SK-N-SH (cell line): ENCODE data around the gene RNF151. TPM values are rescaled to one million over a fixed set of nuclear protein-coding genes. Genes with fewer than 3 reads are reported as not detected.

Experiments used
- CTCF ChIA-PET: fragments of 300-600, 350-600 bp; formaldehyde crosslinking; extraction: SDS; loops from one replicate; lab custom pipeline; 2021; lab: Yijun Ruan, JAX
- POLR2A ChIA-PET: fragments of 350-600 bp; sonication (Branson Sonifier 250); formaldehyde crosslinking; extraction: SDS; loops from one replicate; lab custom pipeline; 2020; ENCODE audit warnings: antibody characterized with exemption, inconsistent platforms; lab: Yijun Ruan, JAX
- DNase-seq: peaks from one replicate; pipeline ENCODE4 v3.0.0; 2012
- H2AFZ ChIP-seq: fragments of 200-600 bp; sonication (generic); 2 replicates; pipeline ENCODE4 v1.8.1; 2016; ENCODE audit warnings: antibody characterized with exemption, mild to moderate bottlenecking, low read depth
- H3F3A ChIP-seq: fragments of 200-600 bp; sonication (generic); replicated peaks from 2 replicates; pipeline ENCODE3; 2016; ENCODE audit warnings: antibody characterized with exemption, mild to moderate bottlenecking; ENCODE audit not compliant: insufficient read depth
- H3K27ac ChIP-seq, 2 experiments: fragments of 200-500 bp in 1 of 2; fragments of 200-600 bp in 1 of 2; sonication (Bioruptor generic) in 1 of 2; sonication (generic), shearing (Covaris generic) in 1 of 2; 2 replicates each; pipeline versions ENCODE4 v1.5.1 to v1.6.1; 2014 to 2016; ENCODE audit warnings: low read depth in 2 of 2, inconsistent platforms in 1 of 2, low read length in 1 of 2, mild to moderate bottlenecking in 1 of 2, mixed read lengths in 1 of 2
- H3K27me3 ChIP-seq: fragments of 200-600 bp; sonication (generic), shearing (Covaris generic); 2 replicates; pipeline ENCODE4 v1.6.1; 2016; ENCODE audit warnings: mixed run types; ENCODE audit not compliant: insufficient read depth
- H3K36me3 ChIP-seq, 2 experiments: fragments of 200-500 bp in 1 of 2; fragments of 200-600 bp in 1 of 2; sonication (Bioruptor generic) in 1 of 2; sonication (generic) in 1 of 2; replicated peaks in 1 of 2; 2 replicates each; pipeline versions ENCODE3 to v1.5.1; 2014 to 2016; ENCODE audit warnings: low read length in 1 of 2, mild to moderate bottlenecking in 1 of 2; ENCODE audit not compliant: insufficient read depth in 2 of 2, control insufficient read depth in 1 of 2
- H3K4me1 ChIP-seq, 2 experiments: fragments of 200-500 bp in 1 of 2; fragments of 200-600 bp in 1 of 2; sonication (Bioruptor generic) in 1 of 2; sonication (generic), shearing (Covaris generic) in 1 of 2; 2 replicates each; pipeline versions ENCODE4 v1.5.1 to v1.6.1; 2014 to 2016; ENCODE audit warnings: low read depth in 1 of 2, low read length in 1 of 2, mixed run types in 1 of 2; ENCODE audit not compliant: insufficient read depth in 2 of 2, control insufficient read depth in 1 of 2
- H3K4me2 ChIP-seq: fragments of 200-600 bp; sonication (generic), shearing (Covaris generic); 2 replicates; pipeline ENCODE4 v1.6.1; 2017; ENCODE audit warnings: mixed run types
- H3K4me3 ChIP-seq, 2 experiments: fragments of 200-500 bp in 1 of 2; fragments of 200-600 bp in 1 of 2; sonication (Bioruptor generic) in 1 of 2; sonication (generic), shearing (Covaris generic) in 1 of 2; 2 replicates each; pipeline versions ENCODE4 v1.5.1 to v1.8.1; 2014 to 2016; ENCODE audit warnings: low read depth in 2 of 2, inconsistent platforms in 1 of 2, low read length in 1 of 2, mild to moderate bottlenecking in 1 of 2, mixed read lengths in 1 of 2, moderate library complexity in 1 of 2
- H3K79me2 ChIP-seq: fragments of 200-600 bp; sonication (generic); 2 replicates; pipeline ENCODE4 v1.8.1; 2017; ENCODE audit warnings: mild to moderate bottlenecking; ENCODE audit not compliant: insufficient read depth
- H3K9ac ChIP-seq: fragments of 200-600 bp; sonication (generic); 2 replicates; pipeline ENCODE4 v1.6.1; 2017; ENCODE audit warnings: mixed run types
- H3K9me2 ChIP-seq: fragments of 200-600 bp; sonication (generic); 2 replicates; pipeline ENCODE4 v1.6.1; 2017; ENCODE audit warnings: mixed run types
- H3K9me3 ChIP-seq: fragments of 200-600 bp; sonication (generic); 2 replicates; pipeline ENCODE4 v1.6.1; 2017; ENCODE audit warnings: mixed run types, mild to moderate bottlenecking, moderate library complexity
- H4K20me1 ChIP-seq: fragments of 200-600 bp; sonication (generic); 2 replicates; pipeline ENCODE4 v1.6.1; 2017; ENCODE audit warnings: mild to moderate bottlenecking, mixed run types; ENCODE audit not compliant: insufficient read depth
- CTCF ChIP-seq: fragments of 200-600 bp; sonication (generic); IDR thresholded peaks from 2 replicates; pipeline ENCODE4 v1.6.1; 2017; ENCODE audit warnings: antibody characterized with exemption, mild to moderate bottlenecking, moderate library complexity
- EP300 ChIP-seq, 2 experiments: IDR thresholded peaks; 2 replicates each; pipeline versions ENCODE4 v1.4.0 to v1.6.1; 2012; ENCODE audit warnings: borderline replicate concordance in 1 of 2, low read depth in 1 of 2, low read length in 1 of 2
- EZH2phosphoT487 ChIP-seq: fragments of 200-600 bp; sonication (generic); IDR thresholded peaks from 2 replicates; pipeline ENCODE4 v1.6.1; 2017; ENCODE audit warnings: low read depth, mixed run types, mild to moderate bottlenecking, antibody characterized with exemption, moderate library complexity, borderline replicate concordance
- FOSL2 ChIP-seq: IDR thresholded peaks from 2 replicates; pipeline ENCODE4 v1.4.0; 2012; ENCODE audit warnings: low read depth, mild to moderate bottlenecking, moderate library complexity, borderline replicate concordance
- FOXJ3 ChIP-seq: sonication (generic); formaldehyde crosslinking; IDR thresholded peaks from 2 replicates; pipeline ENCODE4 v1.5.1; 2020; ENCODE audit warnings: mild to moderate bottlenecking, missing genetic modification reagents
- GABPA ChIP-seq: IDR thresholded peaks from 2 replicates; pipeline ENCODE4 v1.4.0; 2012; ENCODE audit warnings: low read depth, mild to moderate bottlenecking
- GATA2 ChIP-seq: sonication (generic); formaldehyde crosslinking; IDR thresholded peaks from 2 replicates; pipeline ENCODE4 v1.5.0; 2020; ENCODE audit warnings: mild to moderate bottlenecking, missing genetic modification reagents
- JUND ChIP-seq: IDR thresholded peaks from 2 replicates; pipeline ENCODE4 v1.4.0; 2012
- MEF2A ChIP-seq: IDR thresholded peaks from 2 replicates; pipeline ENCODE4 v1.4.0; 2012; ENCODE audit warnings: low read depth, borderline replicate concordance
- NFIC ChIP-seq: IDR thresholded peaks from 2 replicates; pipeline ENCODE4 v1.4.0; 2012; ENCODE audit warnings: borderline replicate concordance
- NRF1 ChIP-seq: IDR thresholded peaks from 2 replicates; pipeline ENCODE4 v1.6.1; 2012; ENCODE audit warnings: low read depth, mild to moderate bottlenecking, low read length
- POLR2AphosphoS5 ChIP-seq: IDR thresholded peaks from 2 replicates; pipeline ENCODE4 v1.6.1; 2012; ENCODE audit warnings: low read depth, low read length
- RCOR1 ChIP-seq: fragments of 150-350 bp; IDR thresholded peaks from 2 replicates; pipeline ENCODE4 v1.6.1; 2017; ENCODE audit warnings: antibody characterized with exemption, low read length
- RXRA ChIP-seq: IDR thresholded peaks from 2 replicates; pipeline ENCODE4 v1.4.0; 2012; ENCODE audit warnings: low read depth, mild to moderate bottlenecking, borderline replicate concordance
- SIN3A ChIP-seq: IDR thresholded peaks from 2 replicates; pipeline ENCODE4 v1.6.1; 2012; ENCODE audit warnings: low read depth, mild to moderate bottlenecking, low read length, moderate library complexity, borderline replicate concordance
- TAF1 ChIP-seq: IDR thresholded peaks from 2 replicates; pipeline ENCODE4 v1.6.1; 2012; ENCODE audit warnings: low read depth, mild to moderate bottlenecking, low read length, moderate library complexity, borderline replicate concordance
- TEAD4 ChIP-seq: IDR thresholded peaks from 2 replicates; pipeline ENCODE4 v1.4.0; 2012; ENCODE audit warnings: mild to moderate bottlenecking, borderline replicate concordance; ENCODE audit not compliant: insufficient read depth
- YY1 ChIP-seq: IDR thresholded peaks from 2 replicates; pipeline ENCODE4 v1.4.0; 2012; ENCODE audit warnings: low read depth, mild to moderate bottlenecking
- WGBS: methylation state at CpG from one replicate; pipeline ENCODE4 v1.1.6; 2017; ENCODE audit warnings: low lambda C conversion rate; 5-methylcytosine and 5-hydroxymethylcytosine counted together
- polyA plus RNA-seq, 3 experiments: library from polyadenylated mRNA; depleted of rRNA; stranded (reverse); fragments of >200 nt; gene quantifications; 2 replicates each; pipeline ENCODE4 v1.2.3, GENCODE V29; 2012
- TF ChIP-seq, protein P1 (sequence below): IDR thresholded peaks from 2 replicates; pipeline ENCODE4 v1.4.0; 2012; ENCODE audit warnings: low read depth, borderline replicate concordance

The RNF151 gene
- polyA plus RNA-seq, 1 of the 3 experiments (the other 2 are of a cell fraction), result 0.07 TPM

DNA sequence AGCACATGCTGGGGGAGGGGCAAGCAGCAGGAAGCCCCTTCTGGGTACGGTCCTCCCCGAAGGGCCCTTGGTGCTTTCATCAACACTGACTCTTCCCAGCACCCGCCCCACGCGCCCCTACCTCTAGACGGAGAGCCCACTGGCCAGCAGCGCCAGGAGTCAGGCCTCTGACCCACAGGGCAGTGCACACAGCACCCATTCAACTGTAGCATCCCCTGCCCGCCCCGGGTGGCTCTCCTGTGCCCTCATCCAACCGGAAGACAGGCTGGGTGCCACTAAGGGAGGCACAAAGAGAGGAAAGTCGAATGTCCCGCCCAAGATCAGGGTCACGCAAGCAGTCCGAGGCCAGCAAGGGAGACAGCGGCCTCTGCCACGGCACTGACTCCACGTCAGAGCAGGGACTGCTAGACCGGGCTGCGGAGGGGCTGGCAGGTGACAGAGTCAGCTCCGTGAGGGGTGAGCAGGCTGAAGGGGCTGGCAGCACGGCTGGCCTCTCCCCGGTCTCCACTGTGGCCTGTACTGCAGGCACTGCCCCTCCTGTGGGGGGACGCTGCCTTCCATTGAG lies 33.5 kb upstream of the RNF151 start:
- POLR2A ChIA-PET, result interaction anchor here (1.3 kb wide), 1 partner anchor 10 kb away, joined by 11 read pairs; the partner anchor contains the start of gene MSRB1
- Histone ChIP-seq H3K9me3 (no peaks in the 10 kb centered on the region), H3K4me1 (peaks cover 0 to 17% of the 10 kb centered on the region in 2 experiments; a peak in 1 of 4 replicates), H3K27ac (peak overlapping the region in 1 of 2 experiments; percentile 54; a peak in 1 of 4 replicates), H3K27me3 (no peaks in the 10 kb centered on the region), H3K36me3 (peaks cover 0 to 1% of the 10 kb centered on the region in 2 experiments), H4K20me1 (no peaks in the 10 kb centered on the region), H3K4me2 (no peak overlapping the region), H2AFZ (no peak overlapping the region), H3F3A (no peaks in the 10 kb centered on the region), H3K79me2 (no peaks in the 10 kb centered on the region), H3K4me3 (no peak overlapping the region), H3K9me2 (no peaks in the 10 kb centered on the region), H3K9ac (no peak overlapping the region)
- no peak for TF ChIP-seq TAF1
- no peak for TF ChIP-seq SIN3A
- no peak for TF ChIP-seq NFIC
- TF ChIP-seq NRF1, result no peak
- no peak for TF ChIP-seq RXRA
- no peak for TF ChIP-seq MEF2A
- no peak for TF ChIP-seq POLR2AphosphoS5
- TF ChIP-seq GABPA, result no peak
- TF ChIP-seq JUND, result no peak
- no peak for TF ChIP-seq FOXJ3
- no peak for TF ChIP-seq CTCF
- no peak for TF ChIP-seq RCOR1
- no peak for TF ChIP-seq EP300 (IDR thresholded peaks at IDR 0.05; ENCODE audit: borderline replicate concordance in 1 of 2, low read depth in 1 of 2, low read length in 1 of 2)
- TF ChIP-seq, protein P1, sequence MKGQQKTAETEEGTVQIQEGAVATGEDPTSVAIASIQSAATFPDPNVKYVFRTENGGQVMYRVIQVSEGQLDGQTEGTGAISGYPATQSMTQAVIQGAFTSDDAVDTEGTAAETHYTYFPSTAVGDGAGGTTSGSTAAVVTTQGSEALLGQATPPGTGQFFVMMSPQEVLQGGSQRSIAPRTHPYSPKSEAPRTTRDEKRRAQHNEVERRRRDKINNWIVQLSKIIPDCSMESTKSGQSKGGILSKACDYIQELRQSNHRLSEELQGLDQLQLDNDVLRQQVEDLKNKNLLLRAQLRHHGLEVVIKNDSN, result no peak
- no peak for TF ChIP-seq GATA2 (CRISPR knock-in tag)
- TF ChIP-seq FOSL2, result no peak
- TF ChIP-seq TEAD4, result no peak
- TF ChIP-seq EZH2phosphoT487, result no peak
- TF ChIP-seq YY1, result no peak
- WGBS, result 87% methylated on average over 14 of the region's 23 CpGs
- CTCF ChIA-PET, result interaction anchor here (1.2 to 1.8 kb wide), 5 partner anchors 17 to 71 kb away, joined by 3 to 18 read pairs (median 5); no protein-coding TSS in a partner anchor
- DNase-seq, result peak; percentile 16
